Subcutaneous abdominal adipose tissue (tissue), 5 donors: Measurements from ENCODE around the gene PDE8B.

Experiments
- H3K27ac ChIP-seq: one replicate; pipeline ENCODE4 v1.7.0; 2013; ENCODE audit warnings: low read depth, mild to moderate bottlenecking, inconsistent platforms, low read length, moderate library complexity
- H3K27me3 ChIP-seq, 5 donors: one replicate each; pipeline ENCODE4 v1.7.0; 2013; ENCODE audit warnings: low read length in 5 of 5, inconsistent platforms in 1 of 5; ENCODE audit not compliant: control insufficient read depth in 5 of 5, insufficient read depth in 4 of 5
- H3K36me3 ChIP-seq, 5 donors: one replicate each; pipeline ENCODE4 v1.7.0; 2013; ENCODE audit warnings: low read length in 5 of 5; ENCODE audit not compliant: control insufficient read depth in 5 of 5, insufficient read depth in 5 of 5
- H3K4me1 ChIP-seq, 5 donors: one replicate each; pipeline ENCODE4 v1.7.0; 2013; ENCODE audit warnings: low read length in 5 of 5, mild to moderate bottlenecking in 3 of 5, moderate library complexity in 1 of 5; ENCODE audit not compliant: control insufficient read depth in 5 of 5, insufficient read depth in 5 of 5
- H3K4me3 ChIP-seq, 5 donors: one replicate each; pipeline ENCODE4 v1.7.0; 2013; ENCODE audit warnings: low read length in 5 of 5, low read depth in 1 of 5
- H3K9ac ChIP-seq, 5 donors: one replicate each; pipeline ENCODE4 v1.7.0; 2013; ENCODE audit warnings: low read length in 5 of 5, mild to moderate bottlenecking in 4 of 5, moderate library complexity in 3 of 5
- H3K9me3 ChIP-seq, 5 donors: one replicate each; pipeline ENCODE4 v1.7.0; 2013; ENCODE audit warnings: low read length in 5 of 5; ENCODE audit not compliant: control insufficient read depth in 5 of 5
- donor health status: healthy.
- donor health status: healthy.
- donor health status: healthy.
- donor health status: healthy.
- donor health status: healthy.

The PDE8B gene

DNA sequence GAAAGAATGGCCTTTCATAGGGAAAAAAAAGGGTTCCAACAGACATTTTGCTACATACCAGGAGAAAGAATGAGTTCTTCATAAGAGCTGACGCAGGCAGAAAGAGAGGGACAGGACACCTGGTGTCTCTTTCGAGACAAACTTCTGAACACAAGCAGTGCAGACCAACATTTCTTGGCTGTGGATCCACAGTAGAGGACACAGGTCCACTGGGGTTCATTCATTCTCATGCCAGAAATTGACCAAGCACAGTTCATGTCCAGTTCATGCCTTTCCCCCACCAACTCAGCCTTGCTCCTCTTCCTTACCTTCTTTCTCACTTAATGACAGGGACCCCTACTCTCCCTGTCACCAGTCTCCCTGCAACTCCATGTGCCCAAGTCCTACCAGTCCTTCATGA, 144.0 kb downstream of the PDE8B start:
- H3K9ac ChIP-seq: no peak overlapping the region
- H3K27me3 ChIP-seq: no peaks in the 10 kb centered on the region
- no peak overlapping the region for H3K27ac ChIP-seq
- H3K4me3 ChIP-seq: no peak overlapping the region
- H3K36me3 ChIP-seq: peaks cover 0 to 14% (median 0%) of the 10 kb centered on the region in 5 donors
- H3K4me1 ChIP-seq: peaks cover 0 to 18% (median 4%) of the 10 kb centered on the region in 5 donors
- no peaks in the 10 kb centered on the region for H3K9me3 ChIP-seq

DNA sequence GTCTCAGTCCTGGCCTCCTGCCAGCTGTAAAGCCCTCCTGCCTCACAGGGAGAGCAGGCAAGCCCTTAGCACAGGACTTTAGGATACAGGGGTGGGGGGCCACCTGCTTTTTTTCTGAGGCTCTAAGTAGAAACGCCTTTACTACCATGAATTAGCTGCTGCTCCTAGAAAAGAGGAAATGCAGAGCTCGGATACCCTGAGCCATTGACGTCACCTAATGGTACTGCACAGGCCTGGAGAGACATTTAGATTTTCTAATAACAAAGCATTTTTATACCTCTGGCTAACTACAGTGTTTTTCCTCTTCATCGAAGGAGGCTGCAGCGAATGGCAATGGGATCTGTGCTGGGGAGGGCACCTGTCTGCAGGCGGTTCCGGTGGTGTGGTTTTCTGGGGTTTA, 144.6 kb downstream of the PDE8B start:
- H3K9me3 ChIP-seq: no peaks in the 10 kb centered on the region
- no peak overlapping the region for H3K27ac ChIP-seq
- no peak overlapping the region for H3K9ac ChIP-seq
- no peaks in the 10 kb centered on the region for H3K27me3 ChIP-seq
- H3K4me1 ChIP-seq: peaks cover 0 to 18% (median 4%) of the 10 kb centered on the region in 5 donors
- no peak overlapping the region for H3K4me3 ChIP-seq
- H3K36me3 ChIP-seq: peaks cover 0 to 14% (median 0%) of the 10 kb centered on the region in 5 donors

DNA sequence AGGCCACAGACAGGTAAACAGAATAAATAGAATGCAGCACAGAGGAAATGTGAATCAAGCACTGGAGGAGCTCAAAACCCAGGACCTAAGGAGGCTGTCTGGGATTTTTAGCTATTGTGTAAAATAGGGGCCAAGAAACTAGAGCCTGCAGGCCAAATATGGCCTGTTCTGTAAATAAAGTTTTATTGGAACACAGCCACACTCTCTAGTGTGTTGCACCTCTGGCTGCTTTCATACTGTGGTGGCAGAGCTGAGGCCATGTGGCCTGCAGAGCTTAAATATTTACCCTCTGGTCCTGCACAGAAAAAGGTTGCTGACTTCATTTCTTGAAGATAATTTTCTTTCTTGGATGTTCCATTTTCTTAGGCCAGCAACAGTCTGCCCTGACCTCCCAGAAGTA, 145.3 kb downstream of the PDE8B start:
- peaks cover 0 to 18% (median 4%) of the 10 kb centered on the region in 5 donors for H3K4me1 ChIP-seq
- no peak overlapping the region for H3K9ac ChIP-seq
- peaks cover 0 to 9% (median 0%) of the 10 kb centered on the region in 5 donors for H3K36me3 ChIP-seq
- no peaks in the 10 kb centered on the region for H3K27me3 ChIP-seq
- no peak overlapping the region for H3K27ac ChIP-seq
- H3K4me3 ChIP-seq: no peak overlapping the region
- H3K9me3 ChIP-seq: no peaks in the 10 kb centered on the region

DNA sequence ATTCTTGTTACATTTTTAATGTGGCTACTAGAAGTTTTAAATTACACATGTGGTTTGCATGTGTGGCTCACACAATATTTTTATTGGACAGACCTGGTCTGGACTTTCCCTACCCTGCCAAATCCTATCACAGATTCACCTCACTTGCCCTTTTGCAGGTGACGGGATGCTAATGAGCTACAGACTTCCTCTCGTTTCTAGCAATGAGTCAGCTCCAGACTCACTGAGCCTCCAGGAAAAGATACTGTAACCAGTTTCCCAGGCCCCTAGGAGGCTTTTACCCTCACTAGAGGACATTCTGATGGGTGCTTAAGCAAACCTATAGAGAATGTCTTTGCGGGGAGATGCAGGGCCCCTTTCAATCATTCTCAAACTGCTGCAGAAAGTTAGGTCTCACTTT, 146.3 kb downstream of the PDE8B start:
- no peaks in the 10 kb centered on the region for H3K27me3 ChIP-seq
- no peak overlapping the region for H3K4me3 ChIP-seq
- peaks cover 0 to 18% (median 4%) of the 10 kb centered on the region in 5 donors for H3K4me1 ChIP-seq
- H3K27ac ChIP-seq: no peak overlapping the region
- no peak overlapping the region for H3K9ac ChIP-seq
- H3K9me3 ChIP-seq: no peaks in the 10 kb centered on the region
- H3K36me3 ChIP-seq: no peaks in the 10 kb centered on the region

DNA sequence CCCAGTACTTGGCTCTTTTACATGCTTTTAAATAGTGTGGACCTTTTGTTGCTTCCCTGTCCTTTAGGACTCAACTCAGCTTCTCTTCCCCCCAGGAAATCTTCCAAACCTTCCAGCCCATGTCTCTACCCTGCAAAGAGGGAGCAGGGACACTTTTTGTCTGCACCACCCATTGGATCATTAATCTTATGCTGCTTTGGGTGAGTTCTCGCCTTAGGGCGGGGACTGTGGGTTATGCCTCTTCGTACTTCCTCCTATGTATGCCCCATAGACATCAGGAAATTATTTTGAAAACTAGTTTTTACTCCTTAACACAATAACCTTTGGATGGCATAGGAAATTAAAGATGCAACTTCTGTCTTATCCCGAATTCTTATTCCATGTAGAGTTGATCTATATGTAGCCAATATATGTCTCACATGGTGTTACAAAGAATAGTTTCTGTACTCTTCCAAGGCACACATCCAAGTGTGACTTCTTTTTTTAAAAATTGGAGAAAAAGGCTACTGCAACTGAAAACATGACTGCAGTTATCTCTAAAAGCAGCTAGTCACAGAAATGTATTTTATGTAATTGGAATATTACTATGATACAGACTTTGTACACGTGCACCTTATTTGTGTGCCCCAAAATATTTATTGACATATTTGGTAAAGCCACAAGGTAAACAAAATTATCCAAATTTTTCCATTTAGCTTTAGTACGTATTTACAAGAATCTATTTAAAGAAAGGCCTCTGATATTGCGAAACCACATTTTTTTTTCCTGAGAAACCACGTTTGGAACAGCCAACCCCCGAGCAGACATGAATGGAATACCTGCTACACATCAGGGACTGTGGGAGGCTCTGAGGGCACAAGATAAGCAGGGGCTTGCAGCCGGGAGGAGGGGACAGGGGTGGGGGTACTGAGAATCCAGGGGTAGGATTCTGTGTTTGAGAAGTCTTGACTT, 148.1 kb downstream of the PDE8B start:
- no peaks in the 10 kb centered on the region for H3K27me3 ChIP-seq
- H3K9ac ChIP-seq: peak overlapping the region in 1 of 5 donors; percentile 3
- no peak overlapping the region for H3K27ac ChIP-seq
- no peaks in the 10 kb centered on the region for H3K9me3 ChIP-seq
- H3K4me3 ChIP-seq: no peak overlapping the region
- H3K36me3 ChIP-seq: no peaks in the 10 kb centered on the region
- H3K4me1 ChIP-seq: peaks cover 0 to 18% (median 4%) of the 10 kb centered on the region in 5 donors

DNA sequence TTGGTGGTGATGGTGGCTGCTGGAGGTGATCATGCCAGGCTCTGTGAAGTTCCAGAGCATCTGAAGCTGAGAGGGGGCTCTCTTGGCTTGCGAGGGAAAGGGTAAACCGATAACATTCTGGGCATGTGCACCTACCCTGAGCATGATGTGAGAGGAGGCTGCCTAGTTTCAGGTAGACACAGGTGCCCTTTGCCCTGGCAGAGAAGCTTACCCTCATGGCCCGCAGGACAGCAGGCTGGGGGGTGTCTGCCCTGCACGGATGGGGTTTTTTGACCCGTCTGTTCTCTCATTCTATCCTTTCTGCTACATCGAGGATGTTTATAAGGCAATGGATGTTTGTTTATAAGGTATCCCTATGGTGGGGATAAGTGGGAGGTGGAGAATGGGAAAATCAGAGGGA, 148.8 kb downstream of the PDE8B start:
- Histone ChIP-seq H3K4me1 (peaks cover 0 to 18% (median 4%) of the 10 kb centered on the region in 5 donors), H3K4me3 (no peak overlapping the region), H3K9ac (peak overlapping the region in 1 of 5 donors; percentile 22), H3K9me3 (no peaks in the 10 kb centered on the region), H3K27ac (no peak overlapping the region), H3K36me3 (no peaks in the 10 kb centered on the region), H3K27me3 (no peaks in the 10 kb centered on the region)

DNA sequence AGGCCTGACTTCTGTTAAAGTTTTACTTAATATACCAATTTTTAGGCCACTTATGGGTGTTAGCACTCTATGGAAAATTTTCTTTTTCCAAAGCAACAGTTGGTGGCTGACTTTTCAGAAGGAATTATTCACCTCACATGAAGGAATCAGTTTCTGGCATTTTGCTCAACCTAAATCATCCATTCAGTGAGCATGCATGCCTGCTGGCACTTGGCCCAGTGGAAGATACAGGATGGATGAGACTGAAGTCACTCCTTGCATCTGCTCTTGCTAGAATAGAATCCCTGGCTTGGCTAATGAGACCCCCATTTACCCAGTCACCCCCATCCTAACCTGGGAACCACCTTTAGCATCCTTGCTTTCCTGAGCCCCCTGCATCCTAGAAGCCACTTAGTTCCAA, 149.9 kb downstream of the PDE8B start:
- H3K9me3 ChIP-seq: no peaks in the 10 kb centered on the region

DNA sequence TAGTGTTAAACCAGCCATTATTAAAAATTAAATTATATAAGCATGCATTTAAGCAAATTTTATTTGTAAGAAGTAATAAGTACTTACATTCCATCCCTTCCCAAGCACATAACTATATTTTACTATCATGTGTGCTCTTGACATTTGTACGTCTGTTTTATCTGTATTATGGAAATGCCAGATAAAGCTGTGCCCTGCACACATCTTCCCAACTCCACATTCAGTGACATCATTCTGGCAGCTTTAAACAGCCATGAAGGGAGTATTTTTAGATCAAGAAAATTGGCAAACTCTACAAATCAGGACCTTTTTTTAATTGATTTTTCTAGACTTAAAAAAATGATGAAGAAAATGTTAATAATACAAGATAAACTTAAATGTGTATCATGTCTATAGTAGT, 150.5 kb downstream of the PDE8B start:
- Histone ChIP-seq H3K36me3 (no peaks in the 10 kb centered on the region), H3K27ac (no peak overlapping the region), H3K4me3 (no peak overlapping the region), H3K9me3 (no peaks in the 10 kb centered on the region), H3K9ac (no peak overlapping the region), H3K27me3 (no peaks in the 10 kb centered on the region), H3K4me1 (peaks cover 0 to 15% (median 4%) of the 10 kb centered on the region in 5 donors)

More for the DNA sequence above, 149.9 kb downstream of the PDE8B start:
- Histone ChIP-seq H3K27me3 (no peaks in the 10 kb centered on the region), H3K27ac (no peak overlapping the region), H3K4me1 (peaks cover 0 to 15% (median 4%) of the 10 kb centered on the region in 5 donors), H3K4me3 (no peak overlapping the region), H3K36me3 (no peaks in the 10 kb centered on the region), H3K9ac (no peak overlapping the region)

DNA sequence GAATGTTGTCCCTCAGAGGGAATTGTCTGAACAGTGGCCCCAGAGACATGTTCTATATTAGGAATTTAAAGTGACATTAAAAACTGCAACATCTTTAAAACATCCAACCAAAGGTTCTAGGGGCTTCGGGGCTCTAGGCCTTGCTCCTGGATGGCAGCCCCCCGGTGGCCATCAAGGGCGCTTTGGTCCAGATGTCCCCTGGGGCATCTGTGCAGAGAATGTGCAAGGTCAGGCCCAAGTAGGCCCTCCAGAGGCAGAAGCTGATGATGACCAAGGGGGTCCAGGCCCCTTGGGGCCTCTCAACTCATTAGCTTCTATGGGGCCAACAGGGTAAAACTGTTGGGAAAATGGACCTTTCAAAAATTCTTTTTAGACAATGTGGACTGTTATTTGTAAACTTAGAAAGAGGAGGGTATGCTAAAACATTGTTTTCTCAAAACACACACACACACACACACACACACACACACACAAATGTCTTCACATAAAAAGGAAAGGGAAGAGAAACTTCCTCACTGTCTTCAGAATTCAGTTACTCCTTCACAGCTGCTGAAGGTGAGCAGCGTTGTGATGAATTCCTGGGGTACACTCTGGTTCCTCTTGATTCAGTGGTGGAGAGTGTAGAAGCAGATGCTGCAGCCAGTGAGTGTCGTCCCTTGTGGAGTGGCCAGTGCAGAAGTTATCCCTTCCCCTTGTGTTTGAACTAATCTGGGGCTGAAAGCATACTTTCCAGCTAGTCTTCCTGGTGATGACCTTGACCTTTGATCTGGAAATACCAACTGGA, 156.4 kb downstream of the PDE8B start:
- no peaks in the 10 kb centered on the region for H3K27me3 ChIP-seq
- no peak overlapping the region for H3K9ac ChIP-seq
- H3K4me1 ChIP-seq: no peaks in the 10 kb centered on the region
- no peaks in the 10 kb centered on the region for H3K36me3 ChIP-seq
- no peak overlapping the region for H3K27ac ChIP-seq
- H3K9me3 ChIP-seq: no peaks in the 10 kb centered on the region
- H3K4me3 ChIP-seq: no peak overlapping the region

DNA sequence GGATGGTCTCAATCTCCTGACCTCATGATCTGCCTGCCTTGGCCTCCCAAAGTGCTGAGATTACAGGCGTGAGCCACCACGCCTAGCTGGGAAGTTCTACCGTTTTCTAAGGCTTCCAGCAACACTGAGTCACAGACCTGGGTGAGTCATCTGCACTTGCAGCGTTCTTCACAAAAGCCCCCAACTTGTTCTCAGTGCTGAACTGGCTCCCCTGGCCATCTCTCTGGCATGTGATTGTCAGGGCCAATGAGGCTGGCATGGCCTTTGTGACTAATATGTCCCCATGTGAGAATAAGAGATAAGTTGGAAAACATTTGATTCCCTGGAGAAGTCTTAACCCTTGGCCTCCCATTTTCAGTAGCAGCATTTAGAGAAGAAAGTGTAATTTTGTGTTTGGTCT, 157.3 kb downstream of the PDE8B start:
- Histone ChIP-seq H3K27ac (no peak overlapping the region), H3K9ac (no peak overlapping the region), H3K27me3 (no peaks in the 10 kb centered on the region), H3K9me3 (no peaks in the 10 kb centered on the region), H3K36me3 (no peaks in the 10 kb centered on the region), H3K4me3 (no peak overlapping the region), H3K4me1 (no peaks in the 10 kb centered on the region)
